Peyer's patch (tissue), 4 donors: ENCODE data around the gene HHAT.

Experiments used
- CTCF ChIP-seq, 6 experiments: fragments of 450-650 bp in 4 of 6; fragments of 200-600 bp in 2 of 6; sonication (generic) in 1 of 6; IDR thresholded peaks; one replicate each; pipeline ENCODE4 v1.5.1; 2017 to 2019; ENCODE audit warnings: antibody characterized with exemption in 6 of 6, mild to moderate bottlenecking in 3 of 6, moderate library complexity in 1 of 6
- POLR2A ChIP-seq, 2 donors: fragments of 450-650 bp; IDR thresholded peaks; one replicate each; pipeline ENCODE4 v1.5.1; 2017; ENCODE audit warnings: antibody characterized with exemption in 2 of 2, mild to moderate bottlenecking in 2 of 2, moderate library complexity in 2 of 2

GRCh38 chr1:210296682-210297081, 32.0 kb upstream of the HHAT start:
- no peak for TF ChIP-seq CTCF (IDR thresholded peaks at IDR 0.05)
- TF ChIP-seq POLR2A (IDR thresholded peaks at IDR 0.05) = no peak
